NCI-H1417 treated with DMSO at 0.1 percent for 48 hours (cell line): ENCODE measurements around the gene BCCIP.

Source experiments
- DNase-seq: peaks from one replicate; lab custom pipeline; 2025; lab: John Stamatoyannopoulos, UW

BCCIP gene

DNA sequence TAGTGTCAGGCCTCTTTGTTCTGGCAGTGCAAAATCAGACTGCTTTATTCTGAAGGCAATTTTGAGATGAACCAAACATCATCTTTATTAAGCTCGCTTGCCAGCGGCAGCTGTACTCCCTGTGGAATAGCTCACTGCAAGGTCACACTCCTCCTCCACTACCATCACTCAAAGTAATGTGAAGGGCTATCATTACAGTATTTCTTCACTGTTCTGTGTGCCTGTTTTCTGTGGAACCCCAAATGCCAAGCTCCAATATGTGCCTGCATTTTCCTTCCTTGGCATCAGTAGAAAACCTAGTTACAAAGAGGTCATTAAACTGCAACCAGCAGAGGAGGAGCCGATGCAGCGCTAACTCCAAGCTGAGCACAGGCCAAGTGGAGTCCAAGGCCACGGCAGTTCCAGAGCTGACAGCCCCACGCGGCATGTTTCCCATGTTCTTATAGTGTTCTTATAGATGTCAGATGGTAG is 21.4 kb downstream of the BCCIP start:
- no peak for DNase-seq

DNA sequence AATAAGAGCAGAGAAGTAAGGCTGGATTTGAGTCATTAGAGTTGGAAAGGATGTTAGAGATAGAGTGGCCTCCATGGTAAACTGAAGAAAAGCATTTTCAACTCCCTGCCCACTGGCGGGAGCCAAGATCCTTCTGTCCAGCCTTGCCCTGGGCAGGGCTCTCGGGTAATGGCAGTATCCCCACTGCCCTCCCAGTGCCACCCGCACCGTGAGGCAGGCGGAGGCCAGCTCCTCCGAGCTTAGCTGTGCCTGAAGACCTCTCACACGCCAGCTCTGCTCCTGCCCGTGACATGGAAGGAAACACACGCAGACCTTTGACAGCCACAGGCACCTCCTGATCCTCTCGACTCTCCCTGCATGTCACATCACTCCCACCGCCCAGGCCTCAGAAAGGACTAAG is 22.3 kb downstream of the BCCIP start:
- no peak for DNase-seq

DNA sequence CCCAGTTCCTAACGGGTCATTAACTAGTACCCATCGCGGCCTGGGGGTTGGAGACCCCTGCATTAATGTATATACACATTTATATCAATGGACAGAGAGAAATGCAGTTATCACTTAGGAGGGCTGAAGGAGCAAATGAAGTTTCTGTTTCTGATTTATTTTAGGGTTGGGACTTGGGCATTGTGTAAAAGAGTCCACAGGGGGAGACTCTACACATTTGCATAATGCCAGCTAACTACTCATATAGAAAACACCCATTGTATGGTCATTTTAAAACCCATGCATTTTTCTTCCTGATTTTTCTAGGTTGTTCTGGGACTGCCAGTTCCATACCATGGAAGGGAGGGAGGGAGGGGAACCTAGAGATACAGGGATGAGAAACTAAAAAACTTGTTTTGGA is 23.5 kb downstream of the BCCIP start:
- DNase-seq, result no peak

GRCh38 chr10:125848371-125848770 is 25.0 kb downstream of the BCCIP start:
- DNase-seq, result no peak

DNA sequence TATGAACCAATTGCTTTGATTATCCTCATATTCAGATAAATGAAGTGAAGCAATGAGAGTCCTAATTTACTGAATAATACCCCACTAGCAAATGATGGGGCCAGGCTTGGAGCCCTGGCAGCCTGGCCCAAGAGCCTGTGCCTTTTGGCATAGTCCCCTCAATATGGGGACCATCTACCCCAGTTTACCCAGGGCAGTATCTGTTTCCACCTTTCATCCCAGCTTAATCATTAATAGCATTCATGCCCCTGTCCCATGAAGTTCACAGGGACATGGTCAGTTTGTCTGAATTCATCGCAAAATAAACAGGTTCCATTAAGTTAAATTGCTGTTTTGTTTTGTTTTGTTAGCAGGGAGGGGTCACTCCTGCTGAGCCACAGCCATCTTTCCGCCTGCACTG is 25.5 kb downstream of the BCCIP start:
- DNase-seq, result no peak

GRCh38 chr10:125849448-125849847 is 26.1 kb downstream of the BCCIP start:
- no peak for DNase-seq

GRCh38 chr10:125850766-125851731 is 27.7 kb downstream of the BCCIP start:
- DNase-seq, result no peak

DNA sequence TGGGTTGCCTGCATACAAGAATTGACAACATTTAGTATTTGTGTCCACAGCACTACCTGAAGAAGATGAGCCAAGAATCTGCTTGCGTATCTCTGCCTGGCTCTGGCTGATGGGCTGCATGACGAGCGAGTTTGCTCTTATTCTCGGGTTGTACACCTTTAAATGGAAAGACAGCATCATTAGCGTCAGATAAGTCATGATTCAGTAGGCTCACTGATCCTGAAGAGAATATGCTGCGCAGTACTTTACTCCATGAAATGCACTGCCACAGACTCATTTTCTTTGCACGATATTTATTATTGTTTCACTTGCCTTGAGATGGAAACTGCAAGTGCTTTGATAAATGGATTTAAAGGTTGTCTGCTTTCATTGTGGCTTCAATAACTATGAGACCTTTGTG is 29.1 kb downstream of the BCCIP start:
- no peak for DNase-seq

DNA sequence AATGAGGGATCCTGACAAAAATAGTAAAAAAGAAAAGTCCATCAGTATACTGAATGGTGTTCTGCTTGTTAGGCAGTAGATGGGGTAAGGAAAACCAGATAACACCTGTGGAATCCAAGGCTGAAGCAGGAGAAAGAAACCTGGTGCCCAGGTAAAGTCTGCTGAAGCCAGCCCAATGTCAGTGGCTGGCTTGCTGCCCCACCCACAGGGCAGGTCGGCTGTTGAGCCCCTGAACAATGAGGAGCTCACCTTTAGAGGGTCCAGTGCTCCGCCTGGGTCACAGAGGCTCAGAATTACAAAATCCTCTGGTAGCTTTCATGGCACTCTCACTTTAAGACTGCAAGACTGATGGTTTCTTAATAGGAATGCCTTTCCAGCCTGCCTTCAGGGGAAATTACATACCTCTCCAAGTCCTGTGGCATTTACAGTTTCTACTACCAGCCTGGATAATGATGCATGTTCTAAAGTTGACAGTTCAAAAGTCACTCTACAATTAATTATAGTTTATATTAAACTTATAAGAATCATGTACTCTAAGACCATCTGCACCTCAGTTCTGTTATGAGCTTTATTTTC is 33.9 kb downstream of the BCCIP start:
- no peak for DNase-seq

- no peak for DNase-seq
Measured at GRCh38 chr10:125859128-125859817, 35.9 kb downstream of the BCCIP start.

GRCh38 chr10:125865120-125865519 is 41.8 kb downstream of the BCCIP start:
- no peak for DNase-seq

GRCh38 chr10:125866421-125867029 is 43.2 kb downstream of the BCCIP start:
- no peak for DNase-seq

- no peak for DNase-seq
Measured at GRCh38 chr10:125868372-125868975, 45.1 kb downstream of the BCCIP start.

GRCh38 chr10:125871338-125871737 is 48.0 kb downstream of the BCCIP start:
- no peak for DNase-seq

DNA sequence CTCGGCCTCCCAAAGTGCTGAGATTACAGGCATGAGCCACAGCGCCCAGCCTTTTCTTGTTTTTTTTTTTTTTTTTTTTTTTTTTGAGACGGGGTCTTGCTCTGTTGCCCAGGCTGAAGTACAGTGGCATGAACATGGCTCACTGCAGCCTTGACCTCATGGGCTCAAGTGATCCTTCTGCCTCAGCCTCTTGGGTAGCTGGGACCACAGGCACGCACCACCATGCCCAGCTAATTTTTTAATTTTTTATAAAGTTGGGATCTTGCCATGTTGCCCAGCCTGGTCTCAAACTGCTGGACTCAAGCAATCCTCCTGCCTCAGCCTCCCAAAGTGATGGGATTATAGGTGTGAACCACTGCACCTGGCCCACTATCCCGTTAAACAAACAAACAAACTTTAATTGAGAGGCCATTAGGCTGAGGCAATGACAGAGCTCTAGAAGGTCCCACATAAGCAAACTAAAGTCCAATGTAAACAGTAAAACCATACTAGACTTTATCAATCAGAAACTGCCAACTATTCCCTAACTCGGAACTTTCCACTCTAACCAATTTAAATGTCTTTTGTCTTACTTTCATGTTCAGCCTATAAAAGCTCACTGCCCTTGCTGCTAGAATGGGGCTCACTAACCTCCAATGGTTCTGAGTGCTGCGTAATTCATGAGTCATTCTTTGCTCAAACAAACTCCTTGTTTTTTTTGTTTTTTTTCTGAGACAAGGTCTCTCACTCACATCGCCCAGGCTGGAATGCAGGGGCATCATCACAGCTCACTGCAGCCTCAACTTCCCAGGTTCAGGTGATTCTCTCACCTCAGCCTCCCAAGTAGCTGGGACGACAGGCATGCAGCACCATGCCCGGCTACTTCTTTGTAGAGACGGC is 55.9 kb downstream of the BCCIP start:
- DNase-seq, result no peak

DNA sequence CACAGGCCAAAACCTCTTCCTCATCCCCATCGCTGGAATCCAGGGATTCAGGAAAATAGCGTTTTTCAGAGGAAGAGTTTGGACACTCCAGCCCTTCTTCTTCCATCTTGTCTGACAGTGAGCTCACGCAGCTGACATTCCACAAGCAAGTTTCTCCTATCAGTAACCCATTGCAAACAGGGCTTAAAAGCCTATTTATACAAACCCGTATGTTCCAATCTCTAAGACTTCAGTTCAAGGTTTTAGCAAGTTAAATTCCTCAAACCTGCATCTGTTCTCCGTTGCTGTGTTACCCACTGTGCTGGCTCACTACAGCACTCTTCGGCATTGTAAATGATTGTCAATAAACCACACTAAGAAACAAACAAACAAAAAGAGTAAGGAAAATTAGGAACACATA is 57.4 kb downstream of the BCCIP start:
- no peak for DNase-seq

DNA sequence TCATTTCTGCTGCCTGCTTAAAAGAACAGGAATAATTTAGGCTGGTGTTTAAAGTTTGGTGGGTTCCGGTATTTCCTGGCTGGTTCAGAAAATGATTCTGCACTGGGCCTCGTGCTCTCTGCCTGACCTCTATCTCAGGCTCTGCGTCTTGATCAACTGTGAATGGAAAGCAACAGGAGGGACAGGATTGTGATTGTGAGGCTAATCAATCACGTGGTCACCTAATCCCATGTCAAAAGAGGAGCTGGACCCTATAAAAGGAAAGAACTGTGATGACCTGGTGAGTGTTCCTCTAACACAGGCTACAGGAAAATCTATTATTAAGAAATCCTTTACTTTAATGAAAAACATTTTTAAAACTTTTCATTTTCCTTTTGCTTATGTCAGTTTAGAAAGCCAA is 57.8 kb downstream of the BCCIP start, which contains the start of gene DHX32:
Gene DHX32, minus strand, starts transcription at position 101 of the 400 bp plus-strand sequence. CDS start 468 bp downstream, outside the sequence.
- DNase-seq, result no peak

DNA sequence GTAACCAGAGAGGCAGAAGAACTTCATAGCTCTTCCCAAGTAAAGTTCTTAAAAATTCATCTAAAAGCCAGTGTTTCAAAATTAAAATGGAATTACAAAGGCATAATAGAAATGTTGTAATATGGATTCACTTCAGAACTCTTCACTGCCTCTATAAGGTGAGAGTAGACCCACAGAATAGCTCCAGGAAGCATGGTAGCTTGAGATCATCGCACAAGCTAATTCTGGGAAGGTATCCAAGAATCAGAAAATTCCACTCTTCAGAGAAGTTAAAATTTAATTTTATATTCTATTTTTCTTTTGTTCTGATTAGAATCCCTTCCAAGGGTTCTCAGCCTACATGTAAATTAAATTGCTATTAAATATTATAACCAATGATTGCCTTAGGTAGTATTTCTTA is 59.2 kb downstream of the BCCIP start:
- no peak for DNase-seq

GRCh38 chr10:125883211-125883610 is 59.9 kb downstream of the BCCIP start:
- DNase-seq, result no peak
